Endothelial cell of umbilical vein (primary cell): ENCODE data around the gene ENGASE. TPM values are rescaled to one million over a fixed set of nuclear protein-coding genes. Genes with fewer than 3 reads are reported as not detected.

ENCODE experiments used
- BruUV-seq: library from RNA; stranded (reverse); fragments of 400-500 nt; replicated peaks from 2 replicates; lab custom pipeline; 2021; lab: Mats Ljungman, UMichigan
- CTCF ChIA-PET: fragments of 300-600, 350-600 bp; sonication (Branson Sonifier 250); formaldehyde crosslinking; loops from one replicate; lab custom pipeline; 2021; ENCODE audit warnings: antibody characterized with exemption, inconsistent platforms; lab: Charles Lee
- POLR2A ChIA-PET: fragments of 300-600, 350-600 bp; sonication (Branson Sonifier 250); formaldehyde crosslinking; loops from one replicate; lab custom pipeline; 2021; ENCODE audit warnings: antibody characterized with exemption, inconsistent platforms; lab: Charles Lee
- DNase-seq: peaks from one replicate; pipeline ENCODE4 v3.0.0-alpha.2; 2011; ENCODE audit warnings: low read depth, low spot score
- FAIRE-seq: peaks from 2 replicates; lab custom pipeline; 2011; peaks lifted over from hg19 to GRCh38; lab: Jason Lieb, UNC
- H2AFZ ChIP-seq: 2 replicates; pipeline ENCODE4 v1.6.0; 2012; ENCODE audit warnings: low read depth, low read length, control low read depth, inconsistent platforms
- H3K27ac ChIP-seq: 2 replicates; pipeline ENCODE4 v1.5.1; 2011; ENCODE audit warnings: low read depth, mild to moderate bottlenecking, control low read depth, low read length, moderate library complexity; ENCODE audit not compliant: insufficient read depth
- H3K27me3 ChIP-seq, 2 experiments: 2 replicates each; pipeline versions ENCODE4 v1.6.0 to v1.6.1; 2011; ENCODE audit warnings: low read length in 2 of 2, mixed read lengths in 1 of 2; ENCODE audit not compliant: control insufficient read depth in 2 of 2, insufficient read depth in 2 of 2
- H3K36me3 ChIP-seq, 2 experiments: 2 replicates in 1 of 2; 3 replicates in 1 of 2; pipeline ENCODE4 v1.5.1; 2011; ENCODE audit warnings: low read length in 2 of 2, mild to moderate bottlenecking in 1 of 2, moderate library complexity in 1 of 2; ENCODE audit not compliant: control insufficient read depth in 2 of 2, insufficient read depth in 2 of 2; ENCODE audit errors: extremely low read depth in 1 of 2
- H3K4me1 ChIP-seq: 3 replicates; pipeline ENCODE4 v1.5.1; 2011; ENCODE audit warnings: mild to moderate bottlenecking, low read length; ENCODE audit not compliant: control insufficient read depth, insufficient read depth; ENCODE audit errors: extremely low read depth
- H3K4me2 ChIP-seq: 2 replicates; pipeline ENCODE4 v1.6.1; 2011; ENCODE audit warnings: low read length, control low read depth, mixed read lengths; ENCODE audit not compliant: insufficient read depth
- H3K4me3 ChIP-seq, 3 experiments: fragments of 200-600 bp in 1 of 3; sonication (generic), shearing (Covaris generic) in 1 of 3; replicated peaks in 1 of 3; 2 replicates each; pipeline ENCODE4 v1.5.1; 2011 to 2016; ENCODE audit warnings: control low read depth in 3 of 3, low read length in 3 of 3, mild to moderate bottlenecking in 2 of 3, inconsistent platforms in 1 of 3, low read depth in 1 of 3, moderate library complexity in 1 of 3; ENCODE audit not compliant: insufficient read depth in 1 of 3
- H3K79me2 ChIP-seq: 2 replicates; pipeline ENCODE4 v1.6.0; 2012; ENCODE audit warnings: low read length, inconsistent platforms; ENCODE audit not compliant: control insufficient read depth, insufficient read depth
- H3K9ac ChIP-seq: replicated peaks from 2 replicates; pipeline ENCODE3; 2011; ENCODE audit warnings: low read length, control low read depth; ENCODE audit not compliant: insufficient read depth; ENCODE audit errors: extremely low read depth
- H3K9me1 ChIP-seq: replicated peaks from 3 replicates; pipeline ENCODE4 v1.6.0; 2011; ENCODE audit warnings: mild to moderate bottlenecking, low read length; ENCODE audit not compliant: control insufficient read depth, insufficient read depth; ENCODE audit errors: extremely low read depth
- H3K9me3 ChIP-seq: replicated peaks from 2 replicates; pipeline ENCODE4 v1.5.1; 2012; ENCODE audit warnings: low read length, inconsistent platforms; ENCODE audit not compliant: control insufficient read depth, insufficient read depth
- H4K20me1 ChIP-seq: replicated peaks from 2 replicates; pipeline ENCODE3; 2011; ENCODE audit warnings: mild to moderate bottlenecking, low read length; ENCODE audit not compliant: control insufficient read depth, insufficient read depth; ENCODE audit errors: extremely low read depth
- EZH2 ChIP-seq: IDR thresholded peaks from 2 replicates; pipeline ENCODE4 v1.6.1; 2012; ENCODE audit warnings: borderline replicate concordance, low read depth, mild to moderate bottlenecking, moderate library complexity, low read length, inconsistent platforms; ENCODE audit not compliant: severe bottlenecking
- FOS ChIP-seq: IDR thresholded peaks from 2 replicates; pipeline ENCODE4 v1.6.1; 2011; ENCODE audit warnings: mild to moderate bottlenecking, low read length, moderate library complexity, borderline replicate concordance; ENCODE audit not compliant: insufficient read depth
- GATA2 ChIP-seq: IDR thresholded peaks from 2 replicates; pipeline ENCODE4 v1.7.0; 2011; ENCODE audit warnings: low read depth, mild to moderate bottlenecking, moderate library complexity, mixed read lengths, low read length; ENCODE audit not compliant: insufficient read length, insufficient read depth
- JUN ChIP-seq: IDR thresholded peaks from 2 replicates; pipeline ENCODE4 v1.6.1; 2011; ENCODE audit warnings: borderline replicate concordance, low read depth; ENCODE audit not compliant: insufficient read length, insufficient read depth
- MYC ChIP-seq: IDR thresholded peaks from one replicate; pipeline ENCODE4 v1.6.1; 2011; ENCODE audit warnings: mild to moderate bottlenecking, low read depth, low read length
- POLR2A ChIP-seq: IDR thresholded peaks from 2 replicates; pipeline ENCODE4 v1.6.1; 2012; ENCODE audit warnings: low read depth, mild to moderate bottlenecking, control low read depth, low read length
- POLR2AphosphoS5 ChIP-seq: IDR thresholded peaks from 2 replicates; pipeline ENCODE4 v1.6.1; 2012; ENCODE audit warnings: low read depth, mild to moderate bottlenecking, control low read depth, low read length, moderate library complexity; ENCODE audit not compliant: insufficient read depth
- dilution Hi-C: fragments of 300-500 bp; cut with MboI; formaldehyde crosslinking; loops from one replicate; pipeline ENCODE4 v1.15.0; 2019; ENCODE audit warnings: low sequenced_read_pairs; ENCODE audit not compliant: extremely low pct_ligation_motif_present
- intact Hi-C: fragments of 100-400 bp; cut with micrococcal nuclease; formaldehyde crosslinking; loops from one replicate; pipeline ENCODE4 v1.10.0; 2022
- polyA plus RNA-seq, 4 experiments: library from polyadenylated mRNA; depleted of rRNA in 3 of 4; stranded (reverse) in 3 of 4; unstranded in 1 of 4; fragments of >200 nt; gene quantifications; 2 replicates each; pipeline versions ENCODE4 v1.2.1 to v1.2.3, GENCODE V29; 2011 to 2012; ENCODE audit warnings: missing spikeins in 1 of 4
- total RNA-seq: library from RNA; stranded (reverse); gene quantifications from 2 replicates; pipeline ENCODE4 v1.2.3, GENCODE V29; 2021
- TF ChIP-seq, protein P1 (sequence below), 2 donors: IDR thresholded peaks; 1 replicate in 1 of 2; 2 replicates in 1 of 2; pipeline ENCODE4 v1.5.1; 2011; ENCODE audit warnings: low read length in 2 of 2, mild to moderate bottlenecking in 2 of 2, moderate library complexity in 2 of 2, control low read depth in 1 of 2, inconsistent platforms in 1 of 2, low read depth in 1 of 2; ENCODE audit not compliant: insufficient read depth in 1 of 2; ENCODE audit errors: extremely low read depth in 1 of 2
- TF ChIP-seq, protein P2 (sequence below): IDR thresholded peaks from 2 replicates; pipeline ENCODE4 v1.6.1; 2011; ENCODE audit not compliant: insufficient read depth, insufficient read length

ENGASE gene
- total and polyA plus RNA-seq, 2 donors (not counting 3 experiments of a cell fraction or from before 2014, with no cell fraction given), result 13.7 to 20.8 TPM

DNA sequence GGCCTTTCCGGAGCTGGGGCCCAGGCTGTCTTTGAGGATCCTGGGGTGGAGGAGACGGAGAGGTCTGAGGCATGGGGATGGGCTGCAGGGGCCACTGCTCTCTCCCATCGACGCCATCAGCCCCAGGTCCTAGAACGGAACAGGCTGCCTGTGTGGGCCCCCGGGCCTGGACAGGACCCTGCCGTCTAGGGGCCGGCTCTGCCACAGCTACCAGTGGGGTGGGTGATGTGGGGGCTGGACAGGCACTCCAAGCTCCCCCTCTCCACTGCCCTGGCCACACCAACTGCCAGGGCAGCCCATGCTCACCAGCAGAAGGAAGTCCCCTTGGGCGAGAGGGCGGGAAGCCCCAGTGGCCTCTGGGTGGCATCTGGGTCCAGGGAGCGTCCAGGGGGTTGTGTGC, 37.8 kb downstream of the ENGASE start:
- no peak overlapping the region for H3K9ac ChIP-seq
- BruUV-seq, result no TSS peak
- H3K36me3 ChIP-seq, result no peaks in the 10 kb centered on the region
- H3K27me3 ChIP-seq, result no peaks in the 10 kb centered on the region
- H3K9me3 ChIP-seq, result no peaks in the 10 kb centered on the region
- no peaks in the 10 kb centered on the region for H3K4me1 ChIP-seq
- no peaks in the 10 kb centered on the region for H4K20me1 ChIP-seq
- TF ChIP-seq FOS (no peak), MYC (no peak), GATA2 (no peak), POLR2A (no peak), EZH2 (no peak), JUN (no peak), POLR2AphosphoS5 (no peak)
- TF ChIP-seq, protein P1, sequence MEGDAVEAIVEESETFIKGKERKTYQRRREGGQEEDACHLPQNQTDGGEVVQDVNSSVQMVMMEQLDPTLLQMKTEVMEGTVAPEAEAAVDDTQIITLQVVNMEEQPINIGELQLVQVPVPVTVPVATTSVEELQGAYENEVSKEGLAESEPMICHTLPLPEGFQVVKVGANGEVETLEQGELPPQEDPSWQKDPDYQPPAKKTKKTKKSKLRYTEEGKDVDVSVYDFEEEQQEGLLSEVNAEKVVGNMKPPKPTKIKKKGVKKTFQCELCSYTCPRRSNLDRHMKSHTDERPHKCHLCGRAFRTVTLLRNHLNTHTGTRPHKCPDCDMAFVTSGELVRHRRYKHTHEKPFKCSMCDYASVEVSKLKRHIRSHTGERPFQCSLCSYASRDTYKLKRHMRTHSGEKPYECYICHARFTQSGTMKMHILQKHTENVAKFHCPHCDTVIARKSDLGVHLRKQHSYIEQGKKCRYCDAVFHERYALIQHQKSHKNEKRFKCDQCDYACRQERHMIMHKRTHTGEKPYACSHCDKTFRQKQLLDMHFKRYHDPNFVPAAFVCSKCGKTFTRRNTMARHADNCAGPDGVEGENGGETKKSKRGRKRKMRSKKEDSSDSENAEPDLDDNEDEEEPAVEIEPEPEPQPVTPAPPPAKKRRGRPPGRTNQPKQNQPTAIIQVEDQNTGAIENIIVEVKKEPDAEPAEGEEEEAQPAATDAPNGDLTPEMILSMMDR (IDR thresholded peaks at IDR 0.05; ENCODE audit: extremely low read depth in 1 of 2, insufficient read depth in 1 of 2, low read depth in 1 of 2, low read length in 2 of 2), result no peak
- TF ChIP-seq, protein P2, sequence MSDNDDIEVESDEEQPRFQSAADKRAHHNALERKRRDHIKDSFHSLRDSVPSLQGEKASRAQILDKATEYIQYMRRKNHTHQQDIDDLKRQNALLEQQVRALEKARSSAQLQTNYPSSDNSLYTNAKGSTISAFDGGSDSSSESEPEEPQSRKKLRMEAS, result no peak
- H3K27ac ChIP-seq, result no peak overlapping the region
- no peak overlapping the region for H3K4me2 ChIP-seq
- no peak overlapping the region for H3K4me3 ChIP-seq
- intact Hi-C loops, result no loop called here
- no peaks in the 10 kb centered on the region for H3K79me2 ChIP-seq
- DNase-seq, result no peak
- no peaks in the 10 kb centered on the region for H3K9me1 ChIP-seq
- CTCF ChIA-PET, result interaction anchor here (1.9 kb wide), 1 partner anchor 278 kb away, joined by 6 read pairs; no protein-coding TSS in a partner anchor
- no peak for FAIRE-seq
- POLR2A ChIA-PET, result no interaction called here
- dilution Hi-C loops, result no loop called here
- H2AFZ ChIP-seq, result no peak overlapping the region
